Fibroblast of lung (primary cell): ENCODE data around the gene HCRT.

Experiments
- EZH2 ChIP-seq: IDR thresholded peaks from 2 replicates; pipeline ENCODE4 v1.5.1; 2012; ENCODE audit warnings: low read length, control low read depth, mild to moderate bottlenecking; ENCODE audit errors: missing control alignments
- TF ChIP-seq, protein P1 (sequence below), 2 donors: IDR thresholded peaks in 1 of 2; conservative IDR thresholded peaks in 1 of 2; 1 replicate in 1 of 2; 2 replicates in 1 of 2; pipeline ENCODE4 v1.5.1; 2011 to 2012; ENCODE audit warnings: low read length in 2 of 2, control low read depth in 1 of 2, inconsistent platforms in 1 of 2, low read depth in 1 of 2, mild to moderate bottlenecking in 1 of 2

DNA sequence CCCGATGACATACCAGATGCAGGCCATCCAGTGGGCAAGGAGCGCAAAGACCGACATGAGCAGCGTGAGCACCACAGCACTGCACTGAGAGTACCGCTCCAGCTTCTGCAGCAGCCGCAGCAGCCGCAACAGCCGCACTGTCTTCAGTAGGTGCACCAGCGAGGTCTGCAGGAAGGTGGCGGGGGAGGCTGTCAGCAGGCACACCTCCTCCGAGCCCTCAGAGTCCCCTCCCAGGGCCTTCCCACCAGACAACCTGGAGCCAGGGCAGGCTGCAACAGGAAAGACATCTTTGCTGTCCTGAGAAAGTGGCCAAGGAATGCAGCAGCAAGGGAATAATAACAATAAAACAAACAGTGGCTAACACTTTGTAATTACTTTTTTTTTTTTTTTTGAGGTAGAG, 13.4 kb downstream of the HCRT start:
- TF ChIP-seq, protein P1, sequence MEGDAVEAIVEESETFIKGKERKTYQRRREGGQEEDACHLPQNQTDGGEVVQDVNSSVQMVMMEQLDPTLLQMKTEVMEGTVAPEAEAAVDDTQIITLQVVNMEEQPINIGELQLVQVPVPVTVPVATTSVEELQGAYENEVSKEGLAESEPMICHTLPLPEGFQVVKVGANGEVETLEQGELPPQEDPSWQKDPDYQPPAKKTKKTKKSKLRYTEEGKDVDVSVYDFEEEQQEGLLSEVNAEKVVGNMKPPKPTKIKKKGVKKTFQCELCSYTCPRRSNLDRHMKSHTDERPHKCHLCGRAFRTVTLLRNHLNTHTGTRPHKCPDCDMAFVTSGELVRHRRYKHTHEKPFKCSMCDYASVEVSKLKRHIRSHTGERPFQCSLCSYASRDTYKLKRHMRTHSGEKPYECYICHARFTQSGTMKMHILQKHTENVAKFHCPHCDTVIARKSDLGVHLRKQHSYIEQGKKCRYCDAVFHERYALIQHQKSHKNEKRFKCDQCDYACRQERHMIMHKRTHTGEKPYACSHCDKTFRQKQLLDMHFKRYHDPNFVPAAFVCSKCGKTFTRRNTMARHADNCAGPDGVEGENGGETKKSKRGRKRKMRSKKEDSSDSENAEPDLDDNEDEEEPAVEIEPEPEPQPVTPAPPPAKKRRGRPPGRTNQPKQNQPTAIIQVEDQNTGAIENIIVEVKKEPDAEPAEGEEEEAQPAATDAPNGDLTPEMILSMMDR (conservative IDR thresholded peaks at IDR 0.05 in 1 of 2, IDR thresholded peaks at IDR 0.05 in 1 of 2; ENCODE audit: low read depth in 1 of 2, low read length in 2 of 2) = no peak
- TF ChIP-seq EZH2 = no peak
